Measurements from ENCODE around the gene DECR2.
"Not testable (repeated sequence)": the region's sequence is repeated elsewhere in the genome, so short reads cannot be mapped to it uniquely, and the experiment has no call there.

The DECR2 gene, protein sequence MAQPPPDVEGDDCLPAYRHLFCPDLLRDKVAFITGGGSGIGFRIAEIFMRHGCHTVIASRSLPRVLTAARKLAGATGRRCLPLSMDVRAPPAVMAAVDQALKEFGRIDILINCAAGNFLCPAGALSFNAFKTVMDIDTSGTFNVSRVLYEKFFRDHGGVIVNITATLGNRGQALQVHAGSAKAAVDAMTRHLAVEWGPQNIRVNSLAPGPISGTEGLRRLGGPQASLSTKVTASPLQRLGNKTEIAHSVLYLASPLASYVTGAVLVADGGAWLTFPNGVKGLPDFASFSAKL

DNA sequence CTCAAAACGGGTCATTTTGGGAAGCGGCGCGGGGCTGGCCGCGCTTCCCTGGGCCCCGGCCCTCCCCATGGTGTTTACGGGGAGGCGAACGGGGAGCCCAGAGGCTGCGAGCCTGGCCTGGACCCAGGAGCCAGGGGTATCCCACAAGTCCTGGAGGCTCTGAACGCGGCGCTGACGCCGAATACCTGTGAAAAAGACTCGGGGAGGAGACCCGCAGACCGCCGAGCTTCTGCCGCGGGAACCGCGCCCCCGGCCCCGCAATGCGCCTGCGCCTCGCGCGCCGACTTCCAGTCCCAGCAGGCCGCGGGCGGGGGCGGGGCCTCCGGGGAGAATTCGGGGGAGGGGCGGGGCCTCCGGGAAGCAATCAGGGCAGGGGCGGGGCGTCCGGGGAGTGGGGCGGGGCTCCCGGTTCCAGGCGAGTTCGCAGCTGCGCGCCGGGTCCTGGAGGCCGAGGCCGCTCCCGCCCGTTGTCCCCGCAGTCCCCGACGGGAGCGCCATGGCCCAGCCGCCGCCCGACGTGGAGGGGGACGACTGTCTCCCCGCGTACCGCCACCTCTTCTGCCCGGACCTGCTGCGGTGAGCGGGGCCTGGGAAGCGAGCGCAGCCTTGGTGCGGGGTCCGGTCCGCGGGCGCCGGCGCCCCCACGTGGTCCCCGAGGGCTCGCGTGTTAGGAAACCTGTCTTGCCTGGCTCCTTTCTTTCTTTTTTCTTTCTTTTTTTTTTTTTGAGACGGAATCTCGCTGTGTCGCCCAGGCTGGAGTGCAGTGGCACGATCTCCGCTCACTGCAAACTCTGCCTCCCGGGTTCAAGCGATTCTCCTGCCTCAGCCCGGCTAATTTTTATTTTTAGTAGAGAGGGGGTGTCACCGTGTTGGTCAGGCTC lies at the start of gene DECR2:
Gene DECR2 (plus strand): TSS at position 418 of the 881 bp plus-strand sequence. CDS start 79 bp downstream, at position 497.
- peak; percentile 70 for DNase-seq

GRCh38 chr16:352547-353403 lies 48.9 kb upstream of the DECR2 start, which contains the start of gene AXIN1:
TSS of gene AXIN1 (minus strand) at chr16:352723. CDS start at chr16:347025, 5,698 bp downstream.
- peak; percentile 89 for DNase-seq

GRCh38 chr16:353404-354290 lies 48.0 kb upstream of the DECR2 start:
- no peak for DNase-seq

- DNase-seq = no peak
These were observed 47.3 kb upstream of the DECR2 start for GRCh38 chr16:354291-354881.

DNA sequence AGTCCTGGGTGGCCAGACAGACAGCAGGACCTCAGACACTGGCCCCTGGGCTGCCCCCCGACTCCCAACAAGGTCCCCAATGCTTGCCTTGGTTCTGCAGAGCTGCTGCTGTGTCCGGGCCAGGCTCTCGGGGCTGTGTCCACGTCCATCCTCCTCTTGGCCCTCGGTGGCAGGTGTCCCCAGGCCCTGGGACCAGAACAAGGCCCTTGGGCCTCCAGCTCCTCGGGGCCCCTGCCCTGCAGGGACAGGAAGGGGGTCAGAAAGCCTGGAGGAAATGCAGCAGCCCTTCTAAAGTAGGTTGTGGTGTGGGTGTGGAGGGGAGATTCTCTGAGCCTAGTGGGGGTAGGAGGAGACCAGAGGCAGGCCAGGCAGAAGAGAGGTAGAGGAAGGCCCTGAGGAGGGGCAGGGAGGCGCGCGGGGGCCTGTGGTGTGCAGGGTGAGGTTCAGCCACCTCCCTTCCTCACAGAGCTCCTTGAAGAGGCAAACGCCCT lies 46.7 kb upstream of the DECR2 start:
- DNase-seq = no peak

DNA sequence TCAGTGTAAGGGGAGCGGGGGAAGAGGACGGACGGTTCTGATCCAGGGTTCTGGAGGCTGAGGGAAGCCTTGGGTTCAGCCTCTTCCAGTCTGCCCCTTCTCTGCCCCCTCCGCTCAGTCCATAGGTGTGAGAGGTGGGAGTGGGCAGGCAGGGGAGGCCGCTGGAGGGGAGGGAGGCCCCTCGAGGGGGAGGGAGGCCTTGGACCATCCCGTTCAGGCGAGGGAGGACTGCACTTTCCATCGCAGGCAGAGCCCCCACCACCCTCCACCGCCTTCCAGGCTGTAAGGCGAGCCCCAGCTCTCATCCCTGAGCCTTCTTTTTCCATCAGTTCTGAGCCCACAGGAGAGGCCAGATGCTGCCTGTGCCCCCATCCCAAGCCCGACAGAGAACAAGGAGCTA lies 44.9 kb upstream of the DECR2 start:
- no peak for DNase-seq

DNA sequence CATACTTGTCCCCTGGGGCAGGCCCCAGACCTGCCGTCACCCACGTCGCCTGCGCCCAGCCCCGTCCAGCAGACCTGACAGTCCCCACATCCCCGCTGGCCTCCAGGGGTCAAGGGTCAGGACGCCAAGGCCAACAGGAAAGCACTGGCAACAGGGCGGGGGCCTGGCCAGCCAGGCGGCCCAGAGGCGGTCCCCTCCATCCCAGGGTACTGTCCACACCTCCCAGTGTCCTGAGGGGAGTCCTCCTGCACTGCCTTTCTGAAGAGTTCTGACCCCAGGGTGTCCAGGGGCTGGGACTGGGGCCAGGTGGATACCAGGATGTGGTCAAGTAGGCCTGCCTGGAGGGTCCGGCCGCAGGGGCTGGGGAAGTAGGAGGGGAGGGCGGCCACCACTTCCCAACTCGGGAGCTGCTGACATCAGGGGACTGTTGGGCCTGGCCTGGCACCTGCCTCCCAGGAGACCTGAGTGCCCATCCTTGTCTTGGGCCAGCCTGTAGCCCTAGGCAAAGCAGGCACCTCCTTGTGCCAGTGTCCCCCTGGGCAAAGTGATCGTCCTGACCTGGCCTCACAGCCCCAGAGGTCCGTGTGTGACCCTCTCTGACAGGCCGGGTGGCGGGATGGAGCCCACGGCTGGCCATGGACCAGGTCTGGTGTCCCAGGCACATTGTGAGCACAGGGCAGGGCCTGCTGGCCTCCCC lies 42.5 kb upstream of the DECR2 start:
- DNase-seq = no peak

DNA sequence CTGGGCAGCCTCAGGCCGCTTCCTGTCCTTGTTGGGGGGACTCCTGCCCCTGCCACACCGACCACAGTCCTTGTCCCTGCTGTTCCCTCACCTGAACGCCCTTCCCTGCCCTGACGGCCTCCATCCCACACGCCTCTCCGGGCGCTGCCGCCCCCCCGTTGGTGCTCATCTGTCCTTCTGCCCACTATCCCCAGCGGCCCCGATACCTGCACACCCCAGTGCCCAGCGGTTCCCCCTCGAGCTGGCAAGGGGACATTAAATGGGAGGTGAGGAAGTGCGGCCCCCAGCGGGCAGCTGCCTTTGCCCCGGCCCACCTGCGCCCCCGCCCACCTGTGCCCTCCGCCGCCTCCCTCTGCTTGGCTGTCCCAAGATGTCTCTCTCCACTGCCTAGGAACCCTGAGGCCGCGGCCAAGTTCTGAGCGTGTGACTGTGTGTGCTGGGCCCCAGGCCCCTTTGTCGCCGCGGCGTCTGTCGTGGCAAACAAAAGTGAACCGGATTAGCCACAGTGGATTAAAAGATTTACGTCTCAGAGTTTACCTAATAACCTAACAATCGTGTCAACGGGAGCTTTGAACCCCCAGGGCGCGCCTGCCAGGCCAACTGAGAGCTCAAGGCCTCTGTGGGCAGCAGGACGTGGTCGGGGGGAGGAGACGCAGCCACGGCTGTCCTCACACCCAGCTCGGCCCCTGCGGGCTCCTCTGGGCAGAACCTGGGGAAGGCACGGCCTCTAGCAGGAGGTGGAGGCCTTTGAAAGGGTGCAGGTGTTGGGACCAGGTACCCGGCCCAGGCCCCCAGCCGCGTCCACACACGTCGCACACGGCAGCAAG lies 41.6 kb upstream of the DECR2 start:
- no peak for DNase-seq

GRCh38 chr16:360698-361336 lies 40.9 kb upstream of the DECR2 start:
- no peak for DNase-seq

DNA sequence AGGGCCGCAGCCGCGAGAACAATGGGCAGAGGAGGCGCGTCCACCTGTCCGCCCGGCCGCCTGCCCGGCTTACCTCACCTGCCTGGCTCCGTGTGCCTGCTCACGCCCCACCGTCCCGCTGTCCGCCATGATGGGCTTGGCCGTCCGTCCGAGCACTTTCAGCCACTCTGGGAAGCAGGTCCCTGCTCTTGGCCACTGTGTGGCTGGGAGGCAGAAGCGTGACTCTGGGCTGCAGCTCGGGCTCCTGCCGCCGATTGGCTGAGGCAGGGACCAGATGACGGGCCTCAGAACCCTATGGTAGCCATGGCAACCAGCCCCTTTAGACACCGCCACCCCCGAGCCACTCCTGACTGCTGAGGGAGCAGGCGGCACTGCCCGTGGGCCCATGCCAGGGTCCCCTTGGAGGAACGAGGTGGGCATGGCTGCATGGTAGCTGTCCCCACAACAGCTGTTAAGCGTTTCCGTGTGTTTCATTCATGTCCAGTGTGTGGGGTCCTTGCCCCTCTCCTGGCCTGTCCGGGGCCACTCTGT lies 40.3 kb upstream of the DECR2 start:
- DNase-seq = no peak

GRCh38 chr16:361872-362701 lies 39.6 kb upstream of the DECR2 start:
- DNase-seq = peak; percentile 64

GRCh38 chr16:362702-362999 lies 39.0 kb upstream of the DECR2 start:
- not testable (repeated sequence) for DNase-seq

- no peak for DNase-seq
These were observed 38.4 kb upstream of the DECR2 start for GRCh38 chr16:363110-363765.

DNA sequence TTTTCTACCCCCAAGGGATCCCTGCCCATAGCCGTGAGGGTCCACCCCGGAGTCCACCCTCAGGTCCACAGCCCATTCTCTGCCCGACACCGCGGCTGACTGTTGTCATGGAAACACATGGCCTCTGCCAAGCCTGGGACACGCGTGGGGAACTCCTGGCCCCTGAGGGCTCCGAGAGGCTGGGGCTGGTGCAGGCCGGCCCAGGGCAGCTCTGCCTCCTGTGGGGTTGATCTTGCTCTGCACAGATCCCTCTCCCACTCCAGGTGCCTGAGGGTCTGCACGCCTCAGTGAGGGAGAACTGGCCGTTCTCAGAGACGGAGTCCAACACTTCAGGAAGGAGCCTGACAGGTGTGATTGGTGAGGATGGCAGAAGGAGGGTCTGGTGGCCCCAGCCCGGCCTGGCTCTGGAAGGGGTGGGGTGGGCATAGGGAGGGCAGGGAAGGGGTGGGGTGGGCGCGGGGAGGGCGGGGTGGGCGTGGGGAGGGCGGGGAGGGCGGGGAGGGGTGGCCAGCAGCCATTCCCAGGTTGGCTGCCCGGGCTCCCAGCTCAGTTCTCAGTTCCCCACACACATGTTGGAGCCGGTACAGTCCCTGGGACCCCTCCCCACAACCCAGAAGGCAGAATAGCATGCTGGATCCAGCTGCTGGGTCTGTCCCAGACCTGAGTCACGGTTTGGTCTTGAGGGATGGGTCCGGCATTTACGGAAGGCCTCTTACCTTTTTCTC lies 37.8 kb upstream of the DECR2 start:
- DNase-seq = no peak

DNA sequence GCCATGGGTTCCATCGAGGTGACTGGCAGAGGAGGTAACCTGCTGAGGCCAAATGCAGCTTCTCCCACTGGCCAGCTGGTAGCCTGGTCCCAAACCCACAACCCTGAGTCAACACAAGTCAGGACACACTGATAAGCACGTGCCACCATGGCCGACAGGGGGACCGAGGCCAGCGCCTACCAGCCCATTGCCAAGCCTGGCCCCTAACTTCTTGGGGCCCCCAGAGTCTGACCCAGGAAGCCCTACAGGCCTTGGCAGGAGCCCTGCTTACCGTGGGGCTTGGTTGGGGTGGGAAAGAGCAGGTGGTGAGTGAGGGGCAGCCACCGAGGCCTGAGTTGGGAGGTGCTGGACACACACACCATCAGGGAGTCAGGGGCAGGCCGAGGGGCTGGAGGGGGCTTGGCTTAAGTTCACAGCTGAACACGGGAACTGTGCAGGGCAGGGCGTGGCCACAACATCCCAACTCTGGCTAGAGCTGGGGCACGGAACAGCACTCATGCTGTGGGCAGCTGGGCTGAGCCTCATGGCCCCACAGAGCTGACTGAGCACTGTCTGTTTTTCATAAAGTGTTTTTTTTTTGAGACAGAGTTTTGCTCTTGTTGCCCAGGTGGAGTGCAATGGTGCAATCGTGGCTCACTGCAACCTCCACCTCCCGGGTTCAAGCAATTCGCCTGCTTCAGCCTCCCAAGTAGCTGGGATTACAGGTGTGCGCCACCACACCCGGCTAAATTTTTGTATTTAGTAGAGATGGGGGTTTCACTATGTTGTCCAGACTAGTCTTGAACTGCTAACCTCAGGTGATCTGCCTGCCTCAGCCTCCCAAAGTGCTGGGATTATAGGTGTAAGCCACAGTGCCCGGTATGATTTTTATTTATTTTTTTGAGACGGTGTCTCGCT lies 36.8 kb upstream of the DECR2 start:
- DNase-seq = no peak

DNA sequence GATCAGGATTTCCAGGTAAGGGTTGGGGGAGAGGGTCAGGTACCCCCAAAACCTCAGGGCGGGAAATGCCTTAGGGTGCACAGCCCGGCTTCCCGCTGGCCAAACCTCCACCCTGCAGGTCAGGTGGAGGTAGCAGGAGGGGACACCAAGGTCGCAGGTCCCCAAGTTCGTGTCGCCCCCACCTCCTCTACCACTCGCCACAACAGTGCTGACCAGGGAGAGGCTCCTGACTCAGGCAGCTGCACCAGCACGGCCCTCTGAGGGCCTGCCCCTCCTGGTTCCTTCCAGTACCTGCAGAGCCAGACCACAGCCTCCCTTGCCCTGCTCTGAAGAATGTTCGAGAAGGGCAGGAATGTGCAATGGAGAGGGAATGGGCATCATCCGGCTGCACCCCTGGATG lies 35.2 kb upstream of the DECR2 start:
- DNase-seq = no peak
